ENCODE measurements around the gene CFAP157.

DNA sequence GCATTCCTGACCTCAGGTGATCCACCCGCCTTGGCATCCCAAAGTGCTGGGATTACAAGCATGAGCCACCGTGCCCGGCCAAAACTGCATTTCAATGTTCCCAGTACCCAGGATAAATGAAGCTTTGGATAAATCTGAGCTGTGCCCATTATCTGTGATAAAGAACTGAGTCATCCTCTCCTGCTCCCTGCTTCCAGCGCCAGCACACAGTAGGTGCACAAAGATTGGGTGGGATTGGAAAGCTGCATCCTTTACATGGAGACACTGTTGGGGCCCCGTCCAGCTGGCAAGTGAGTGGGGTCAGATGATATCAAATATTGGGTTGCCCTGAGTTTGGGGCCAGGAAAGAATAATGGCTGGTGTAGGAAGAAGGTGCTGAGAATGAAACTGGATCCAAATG, 54.3 kb downstream of the CFAP157 start:
- TF ChIP-seq POLR2A (IDR thresholded peaks at IDR 0.05) (no peak), EP300 (IDR thresholded peaks at IDR 0.05) (no peak), POLR2AphosphoS5 (IDR thresholded peaks at IDR 0.05) (no peak)
- TF ChIP-seq, protein P1, sequence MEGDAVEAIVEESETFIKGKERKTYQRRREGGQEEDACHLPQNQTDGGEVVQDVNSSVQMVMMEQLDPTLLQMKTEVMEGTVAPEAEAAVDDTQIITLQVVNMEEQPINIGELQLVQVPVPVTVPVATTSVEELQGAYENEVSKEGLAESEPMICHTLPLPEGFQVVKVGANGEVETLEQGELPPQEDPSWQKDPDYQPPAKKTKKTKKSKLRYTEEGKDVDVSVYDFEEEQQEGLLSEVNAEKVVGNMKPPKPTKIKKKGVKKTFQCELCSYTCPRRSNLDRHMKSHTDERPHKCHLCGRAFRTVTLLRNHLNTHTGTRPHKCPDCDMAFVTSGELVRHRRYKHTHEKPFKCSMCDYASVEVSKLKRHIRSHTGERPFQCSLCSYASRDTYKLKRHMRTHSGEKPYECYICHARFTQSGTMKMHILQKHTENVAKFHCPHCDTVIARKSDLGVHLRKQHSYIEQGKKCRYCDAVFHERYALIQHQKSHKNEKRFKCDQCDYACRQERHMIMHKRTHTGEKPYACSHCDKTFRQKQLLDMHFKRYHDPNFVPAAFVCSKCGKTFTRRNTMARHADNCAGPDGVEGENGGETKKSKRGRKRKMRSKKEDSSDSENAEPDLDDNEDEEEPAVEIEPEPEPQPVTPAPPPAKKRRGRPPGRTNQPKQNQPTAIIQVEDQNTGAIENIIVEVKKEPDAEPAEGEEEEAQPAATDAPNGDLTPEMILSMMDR (IDR thresholded peaks at IDR 0.05): no peak

Measured in stomach (tissue), 4 donors.